SW 1271 (cell line): Measurements from ENCODE around the gene SERPINB3.
"Not testable (repeated sequence)": the region's sequence is repeated elsewhere in the genome, so short reads cannot be mapped to it uniquely, and the experiment has no call there.

Experiments
- DNase-seq, 2 experiments: peaks; one replicate each; lab custom pipeline; 2025; lab: John Stamatoyannopoulos, UW

Gene SERPINB3

DNA sequence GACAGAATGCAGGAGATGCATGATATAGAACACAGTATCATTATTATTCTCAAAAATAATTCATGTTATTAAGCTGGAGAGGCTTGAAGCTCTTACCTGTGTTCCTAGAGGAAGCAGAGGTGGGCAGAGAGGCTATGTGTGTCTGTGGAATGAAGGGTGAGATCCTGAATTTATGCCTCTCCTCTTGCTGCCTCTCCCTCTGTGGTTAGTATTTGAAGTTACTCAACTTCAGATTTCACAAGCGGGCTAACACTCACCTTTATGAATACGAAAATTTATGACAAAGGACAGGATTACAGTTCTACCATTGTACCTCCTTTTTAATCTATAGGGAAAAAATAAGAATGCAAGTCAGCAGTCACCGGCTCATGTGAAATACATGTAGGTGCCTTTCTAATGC is at the start of gene SERPINB3:
Gene SERPINB3, minus strand, starts transcription at position 144 of the 400 bp plus-strand sequence. CDS start 677 bp downstream, outside the sequence.
- DNase-seq, result not testable (repeated sequence)

DNA sequence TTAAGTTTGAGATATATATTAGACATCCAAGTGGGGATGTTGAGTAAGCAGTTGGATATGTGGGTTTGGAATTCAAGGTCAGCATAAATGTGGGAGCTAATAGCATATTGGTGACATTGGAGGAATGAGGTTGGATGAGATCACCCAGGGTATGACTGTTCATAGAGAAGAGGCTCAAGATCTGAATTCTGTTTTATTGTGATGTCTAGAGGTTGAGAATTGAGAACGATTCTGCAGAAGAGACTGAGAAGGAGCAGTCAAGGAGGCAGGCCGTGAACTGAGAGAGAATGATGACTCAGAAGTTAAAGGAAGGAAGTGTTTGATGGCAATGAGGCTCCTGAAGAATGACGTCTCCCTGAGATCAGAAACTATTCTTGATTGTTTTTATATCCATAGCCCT is 47.0 kb upstream of the SERPINB3 start:
- no peak for DNase-seq

DNA sequence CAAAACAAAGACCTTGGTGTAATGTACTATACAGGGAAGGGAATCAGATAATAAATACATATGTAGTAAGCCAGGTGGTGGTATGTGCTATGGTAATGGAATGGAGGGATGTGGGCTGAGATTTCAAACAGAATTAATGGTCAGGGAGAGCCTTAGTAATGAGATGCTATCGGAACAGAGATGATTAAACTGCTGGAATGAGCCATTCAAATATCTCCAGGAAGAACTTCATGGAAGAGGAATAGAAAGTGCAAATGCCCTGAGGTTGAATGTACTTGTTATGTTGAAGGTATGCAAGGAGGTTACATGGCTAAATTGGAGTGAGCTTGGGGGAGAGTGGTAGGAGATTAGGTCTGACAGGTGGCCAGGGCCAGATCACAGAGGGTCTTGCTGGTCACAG is 46.1 kb upstream of the SERPINB3 start:
- DNase-seq, result no peak

DNA sequence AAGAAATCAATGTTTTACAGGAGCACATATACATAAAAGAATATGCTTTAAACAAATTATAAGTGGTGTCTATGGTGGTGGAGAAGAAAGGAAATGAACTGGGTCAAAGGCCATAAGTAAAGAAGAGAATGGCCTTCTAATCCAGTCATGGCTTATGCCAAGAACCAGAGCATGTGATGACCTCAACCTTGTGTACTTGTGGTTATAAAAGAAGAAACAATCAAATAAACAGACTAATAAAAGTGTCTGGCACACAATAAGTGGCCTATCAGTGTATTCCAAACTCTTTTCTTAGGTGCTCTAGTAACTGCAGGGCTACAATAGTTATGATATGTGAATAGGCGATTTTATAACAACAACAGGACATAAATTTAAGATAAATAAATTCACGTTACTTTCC is 43.7 kb upstream of the SERPINB3 start:
- DNase-seq, result no peak

DNA sequence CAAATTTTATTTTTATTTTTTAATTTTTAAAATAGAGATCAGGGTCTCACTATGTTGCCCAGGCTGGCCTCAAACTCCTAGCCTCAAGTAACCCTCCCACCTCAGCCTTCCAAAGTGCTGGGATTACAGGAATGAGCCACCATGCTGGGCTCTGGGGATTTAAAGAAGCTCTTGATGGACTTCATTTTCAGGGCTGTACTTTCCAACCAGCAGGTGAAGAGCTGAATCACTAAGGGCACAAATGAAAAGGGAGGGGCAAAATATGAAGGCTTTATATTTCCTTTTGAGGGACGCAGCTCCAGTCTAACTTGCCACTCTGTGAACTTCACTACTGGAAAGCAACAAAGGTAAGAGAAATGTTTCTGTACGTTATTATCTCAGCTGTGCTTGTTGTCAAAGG is 41.0 kb upstream of the SERPINB3 start, which contains the start of gene SERPINB11:
Gene SERPINB11, plus strand, starts transcription at position 301 of the 400 bp plus-strand sequence. CDS start 7,234 bp downstream, outside the sequence.
- no peak for DNase-seq

DNA sequence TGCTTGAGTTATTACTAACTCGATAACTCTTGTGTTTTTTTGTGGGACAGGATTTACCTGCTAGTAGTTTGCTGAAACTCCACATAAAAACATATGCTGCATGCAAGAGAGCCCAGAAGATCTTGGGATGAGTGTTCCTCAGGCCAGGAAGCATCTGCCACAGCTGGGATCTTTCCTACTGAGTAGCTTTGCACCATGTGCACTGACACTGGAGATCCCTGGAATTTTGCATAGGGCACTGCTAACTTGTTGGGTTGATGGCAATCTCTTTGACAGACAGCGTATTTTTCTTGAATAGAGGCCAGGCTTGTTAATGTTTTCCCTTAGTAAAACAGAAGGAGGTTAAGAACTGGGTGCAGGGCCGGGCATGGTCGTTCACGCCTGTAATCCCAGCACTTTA is 40.3 kb upstream of the SERPINB3 start:
- no peak for DNase-seq

DNA sequence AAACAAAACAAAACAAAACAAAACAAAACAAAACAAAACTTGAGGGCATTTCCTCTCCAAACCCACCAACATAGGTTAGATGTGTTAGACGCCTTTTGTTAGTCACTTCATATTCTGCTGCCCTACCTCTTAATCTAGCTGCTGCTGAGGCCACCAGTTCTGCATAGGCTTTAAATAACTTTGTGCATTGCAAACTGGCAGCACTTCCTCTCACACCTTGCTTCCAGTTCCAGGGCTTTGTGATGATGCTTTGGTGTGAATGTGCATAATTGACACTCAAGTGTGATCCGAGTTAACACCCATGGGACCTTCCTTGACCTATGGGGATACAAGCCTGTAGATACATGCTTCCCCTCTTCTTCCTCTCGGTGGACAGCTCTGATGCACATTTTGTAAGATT is 38.8 kb upstream of the SERPINB3 start:
- DNase-seq, result no peak

DNA sequence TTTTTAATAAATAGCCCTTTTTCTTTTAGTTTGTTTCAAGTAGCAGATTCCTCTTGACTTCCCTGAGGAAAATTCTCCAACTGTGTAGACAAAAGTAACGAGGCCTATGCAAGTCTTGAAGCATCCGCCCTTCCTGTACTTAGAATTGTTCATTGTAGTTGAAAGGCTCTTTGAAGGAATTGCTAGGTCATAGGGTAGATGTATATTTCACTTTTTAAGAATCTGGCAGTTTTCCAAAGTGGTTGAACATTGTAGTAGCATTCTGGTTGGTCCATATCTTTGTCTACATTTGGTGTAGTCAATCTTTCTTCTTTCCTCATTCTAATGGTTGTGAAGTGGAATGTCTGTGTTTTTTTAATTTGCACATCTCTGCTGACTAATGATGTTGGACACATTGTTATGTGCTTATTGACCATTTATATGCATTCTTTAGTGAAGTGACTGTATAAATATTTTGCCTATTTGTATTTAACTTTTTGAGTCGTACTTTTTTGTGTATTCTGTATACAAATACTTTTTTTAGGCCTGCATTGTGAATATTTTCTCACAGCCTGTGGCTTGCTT is 35.5 kb upstream of the SERPINB3 start:
- no peak for DNase-seq

DNA sequence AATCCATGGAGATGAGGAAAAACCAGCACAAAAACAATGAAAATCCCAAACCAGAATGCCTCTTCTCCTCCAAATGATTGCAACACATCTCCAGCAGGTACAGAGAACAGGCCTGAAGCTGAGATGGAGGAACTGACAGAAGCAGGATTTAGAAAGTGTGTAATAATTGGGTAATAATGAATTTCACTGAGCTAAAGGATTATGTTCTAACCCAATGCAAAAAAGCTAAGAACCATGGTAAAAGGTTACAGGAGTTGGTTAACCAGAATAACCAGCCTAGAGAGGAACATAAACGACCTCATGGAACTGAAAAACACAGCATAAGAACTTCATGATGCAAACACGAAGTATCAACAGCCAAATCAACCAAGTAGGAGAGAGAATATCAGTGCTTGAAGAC is 27.4 kb upstream of the SERPINB3 start:
- DNase-seq, result no peak

DNA sequence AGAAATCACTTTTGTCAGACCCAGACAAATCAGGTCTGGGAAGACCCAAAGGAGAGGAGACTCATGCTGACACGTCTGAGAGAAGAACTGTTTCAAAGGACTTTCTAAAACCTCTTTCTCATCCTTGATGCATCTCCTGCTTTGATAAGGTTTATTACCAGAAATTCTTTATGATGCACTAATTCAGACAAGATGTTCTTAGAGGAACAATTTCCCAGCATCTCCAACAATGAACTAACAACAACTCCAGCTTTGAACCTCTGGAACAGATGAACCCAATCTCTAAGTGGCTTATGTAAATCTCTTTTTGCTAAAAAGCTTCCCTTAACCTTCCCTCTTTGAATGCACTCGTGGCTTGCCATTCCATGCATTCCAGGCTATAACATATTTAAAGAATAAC is 25.2 kb upstream of the SERPINB3 start:
- no peak for DNase-seq

DNA sequence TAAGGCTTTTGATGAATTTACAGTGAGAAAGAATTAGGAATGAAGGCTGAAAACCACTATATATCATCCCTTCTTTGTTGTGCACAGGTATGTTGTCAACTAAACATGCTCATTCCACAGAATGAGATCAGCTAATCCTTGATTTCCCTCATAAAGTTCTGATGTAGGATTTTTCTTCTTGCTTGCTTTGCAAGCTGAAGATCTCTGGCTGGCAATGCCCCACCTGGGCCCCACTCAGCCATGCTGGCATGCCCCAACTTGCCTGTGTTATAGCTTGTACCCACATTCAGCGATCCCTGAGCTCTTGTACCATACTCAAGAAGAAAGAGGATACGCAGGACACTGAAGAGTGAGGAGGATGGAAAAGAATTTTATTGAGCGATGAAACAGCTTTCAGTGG is 23.0 kb upstream of the SERPINB3 start:
- DNase-seq, result no peak

DNA sequence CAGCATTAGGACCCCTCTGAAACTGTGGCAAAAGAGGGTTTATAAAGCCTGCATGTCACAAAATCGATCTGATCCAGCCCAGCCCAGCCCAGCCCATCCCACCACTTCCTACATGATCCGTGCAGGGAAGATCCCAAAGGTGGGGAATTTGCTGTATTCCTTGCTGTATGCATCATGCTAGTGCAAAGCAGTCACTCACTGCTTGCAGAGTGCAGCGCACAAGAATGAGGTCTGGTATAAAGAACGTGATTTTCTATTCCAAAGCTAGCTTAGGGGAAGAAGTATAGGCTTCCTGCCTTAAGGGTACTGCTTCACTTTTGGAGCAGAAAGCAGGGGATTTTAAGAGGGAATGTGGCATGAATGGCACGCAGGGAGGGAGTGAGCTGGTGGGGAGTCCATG is 22.2 kb upstream of the SERPINB3 start:
- no peak for DNase-seq

DNA sequence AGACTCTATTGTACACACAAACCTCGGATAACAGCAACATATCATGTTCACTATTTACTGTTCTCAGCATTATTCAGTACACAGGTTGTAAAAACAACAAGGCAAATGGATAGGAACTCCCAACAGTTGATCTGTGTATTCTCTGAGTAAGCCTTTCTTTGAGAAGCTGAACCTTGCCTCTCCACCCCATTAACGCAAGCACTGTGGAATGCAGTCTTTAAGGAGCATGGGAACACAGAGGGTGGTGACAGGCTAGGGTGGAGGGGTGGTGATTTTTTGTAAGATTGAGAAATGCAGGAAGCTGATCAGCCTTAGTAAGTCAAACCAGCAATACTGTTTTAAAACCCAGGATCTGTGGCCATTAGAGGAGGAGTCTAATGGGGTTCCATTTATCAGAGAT is 21.5 kb upstream of the SERPINB3 start:
- DNase-seq, result no peak

DNA sequence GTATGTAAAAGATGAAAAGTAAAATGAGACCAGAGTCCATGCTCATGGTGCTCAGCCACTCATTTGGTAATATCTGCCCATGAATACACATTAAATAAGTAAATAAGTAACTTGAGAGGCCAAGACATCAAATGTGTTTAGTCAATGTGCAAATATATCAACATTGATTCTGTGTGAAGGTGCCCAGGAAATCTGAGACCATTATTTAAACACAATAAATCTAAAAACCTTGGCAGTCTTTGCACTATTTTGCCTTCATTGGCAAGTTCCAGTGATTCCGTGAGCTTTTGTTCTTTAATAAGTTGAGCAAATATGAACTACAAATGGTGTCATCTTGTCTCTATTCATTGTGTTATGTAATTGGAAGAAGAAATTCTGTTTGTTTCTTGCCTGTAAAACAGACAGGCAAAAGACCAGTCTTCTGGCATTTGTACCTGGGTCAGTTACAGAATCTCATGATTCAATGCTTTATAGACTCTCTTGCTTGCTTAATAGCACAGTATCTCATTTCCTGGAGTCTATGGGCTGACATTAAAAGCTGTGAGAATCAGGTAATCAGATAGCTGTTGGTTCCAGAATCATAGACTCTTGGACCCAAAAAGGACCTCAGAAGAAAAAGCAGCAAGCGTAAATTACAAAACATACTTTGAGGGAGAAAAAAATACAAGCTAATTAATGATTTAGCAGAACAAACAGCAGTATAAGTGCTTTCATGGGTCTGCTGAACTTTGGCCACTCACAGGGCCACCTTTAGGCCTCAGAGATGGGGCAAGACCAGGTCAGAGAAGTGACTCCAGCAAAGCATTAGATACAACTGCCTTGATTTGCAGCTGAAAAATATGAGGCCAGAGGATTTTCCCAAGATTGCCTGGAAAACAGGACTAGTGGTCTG is 20.0 kb upstream of the SERPINB3 start:
- DNase-seq, result no peak

DNA sequence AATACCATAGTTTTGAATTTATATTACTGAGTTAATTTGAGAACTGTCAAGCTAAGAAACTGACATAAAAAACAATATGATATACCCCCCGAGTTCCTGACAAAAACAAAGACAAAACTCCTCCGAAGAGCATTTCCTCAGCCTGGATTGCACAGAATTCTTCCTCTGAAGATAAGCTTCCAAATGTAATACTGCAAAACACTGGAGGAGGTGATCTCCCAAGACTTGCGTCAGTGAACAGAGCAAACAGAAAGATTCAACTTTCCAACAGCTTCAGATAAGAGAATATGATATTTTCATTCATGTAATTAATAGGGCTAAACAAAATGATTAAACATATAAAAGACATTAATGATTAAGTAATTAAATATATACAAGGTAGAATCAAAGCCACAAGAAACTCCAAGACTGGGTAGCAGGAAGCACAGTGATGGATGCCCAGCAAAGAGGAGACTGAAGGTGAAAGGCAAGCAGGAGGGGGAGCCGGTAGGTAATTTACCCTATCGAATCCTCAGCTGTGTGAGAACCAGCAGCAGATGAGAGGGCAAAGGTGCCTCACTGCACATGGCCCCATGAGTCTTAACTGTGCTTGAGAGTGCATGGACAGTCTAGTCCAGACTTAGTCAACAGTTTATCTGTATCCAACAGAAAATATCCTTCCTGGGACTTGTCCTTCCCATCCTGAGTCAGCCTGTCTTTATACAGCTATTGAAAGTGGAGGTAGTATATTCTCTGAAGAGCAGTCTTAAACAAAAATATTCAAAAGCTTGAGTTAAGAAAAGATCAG is 18.3 kb upstream of the SERPINB3 start:
- no peak for DNase-seq

DNA sequence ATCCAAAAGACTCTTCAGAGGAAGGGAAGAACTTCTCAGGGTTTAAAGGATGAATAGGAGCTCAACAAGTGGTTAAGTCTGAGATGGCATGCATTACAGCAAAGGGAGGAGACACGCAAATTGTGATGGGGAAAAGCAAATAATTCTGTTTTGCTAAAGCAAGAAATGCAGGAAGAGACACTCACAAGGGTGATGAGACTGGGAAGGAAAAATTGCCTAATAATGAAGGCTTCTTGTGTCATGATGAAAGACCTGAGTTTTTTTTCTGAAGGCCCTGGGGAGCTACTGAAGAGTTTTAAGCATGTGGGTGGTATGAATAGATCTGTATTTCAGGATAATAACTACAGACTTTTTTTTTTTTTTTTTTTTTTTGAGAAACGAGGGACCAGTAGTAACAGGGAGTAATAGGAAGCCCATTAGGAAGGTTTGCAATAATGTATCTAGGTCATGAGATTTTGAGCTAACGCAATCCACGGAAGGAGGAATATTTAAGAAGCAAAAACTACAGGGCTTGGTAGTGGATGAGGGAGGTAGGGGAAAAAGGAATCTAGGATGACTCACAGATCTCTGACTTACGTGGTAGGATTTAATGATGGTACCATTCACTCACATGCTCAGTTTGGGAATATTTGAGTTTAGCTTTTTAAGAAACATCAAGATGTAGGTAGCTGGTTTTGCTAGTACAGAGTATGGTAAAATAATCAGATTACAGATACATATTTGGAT is 16.0 kb upstream of the SERPINB3 start:
- no peak for DNase-seq

DNA sequence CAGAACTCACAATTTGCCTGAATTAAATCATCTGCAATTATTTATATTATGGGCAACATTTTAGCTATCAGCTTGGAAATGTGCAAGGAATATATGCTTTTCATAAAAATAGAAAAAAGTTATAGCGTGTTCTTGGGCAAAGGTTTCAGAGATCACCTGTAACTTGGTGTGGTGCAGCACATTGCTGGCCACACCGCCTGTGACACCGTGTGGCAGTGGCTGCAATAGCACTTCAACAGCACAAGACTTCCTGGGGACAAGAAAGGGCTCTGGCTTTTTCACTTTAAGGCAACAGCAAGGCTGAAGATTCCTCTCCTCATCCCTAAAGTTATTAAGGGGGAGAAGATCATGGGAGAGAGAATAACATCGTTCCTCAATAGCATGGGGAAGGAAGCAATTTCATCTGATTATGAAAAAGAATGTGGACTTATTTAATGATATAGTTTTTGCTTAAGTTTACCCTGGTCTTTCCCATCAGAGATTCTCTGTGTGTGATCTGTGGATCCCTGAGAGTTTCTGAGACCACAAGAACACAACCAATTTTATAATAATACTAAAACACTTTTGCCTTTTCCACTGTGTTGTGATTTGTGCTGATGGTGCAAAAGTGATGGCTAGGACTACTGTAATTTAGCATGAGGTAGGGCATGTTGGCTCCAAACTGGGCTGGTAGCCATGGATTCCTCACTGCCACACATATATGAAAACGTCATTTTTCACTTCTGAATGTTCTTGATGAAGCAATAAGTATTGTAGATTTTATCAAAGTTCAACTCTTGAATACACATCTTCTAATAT is 15.0 kb upstream of the SERPINB3 start:
- DNase-seq, result peak in 1 of 2 experiments; percentile 6

DNA sequence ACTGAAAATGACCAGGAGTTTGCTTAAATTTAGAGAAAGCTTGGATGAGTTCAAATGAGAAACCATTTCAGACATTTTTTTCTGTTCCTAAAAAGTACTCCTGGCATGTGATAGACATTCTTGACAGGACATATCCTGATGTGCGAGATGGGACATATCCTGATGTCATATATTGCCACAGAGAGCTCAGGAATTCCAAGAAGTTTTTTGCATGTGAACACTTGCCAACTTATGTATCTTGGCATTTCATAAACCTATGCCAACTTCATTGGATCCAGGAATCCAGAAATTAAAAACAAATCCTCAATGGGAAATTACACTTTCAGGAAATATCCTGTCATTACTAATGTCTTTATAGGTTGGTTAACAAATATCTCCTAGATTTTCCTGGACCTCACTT is 2.9 kb upstream of the SERPINB3 start:
- no peak for DNase-seq

DNA sequence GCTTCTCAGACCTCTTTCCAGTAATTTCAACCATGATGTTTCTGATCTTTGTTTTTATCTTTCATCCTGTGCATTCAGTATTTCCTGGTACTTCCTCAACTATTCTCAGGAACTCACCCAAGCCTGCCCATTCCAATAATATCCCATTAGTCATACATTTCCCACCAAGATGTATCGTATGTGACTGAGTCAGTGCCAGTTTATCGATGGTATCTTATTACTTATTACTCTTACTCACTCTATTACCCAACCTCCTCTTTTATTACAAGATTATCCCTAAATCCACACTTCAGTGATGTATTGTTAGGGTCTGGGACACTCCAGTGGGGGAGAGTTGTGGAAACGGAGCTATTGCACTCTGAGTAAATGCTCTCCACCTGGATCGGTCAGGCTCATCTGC is 2.8 kb downstream of the SERPINB3 start:
- DNase-seq, result not testable (repeated sequence)

DNA sequence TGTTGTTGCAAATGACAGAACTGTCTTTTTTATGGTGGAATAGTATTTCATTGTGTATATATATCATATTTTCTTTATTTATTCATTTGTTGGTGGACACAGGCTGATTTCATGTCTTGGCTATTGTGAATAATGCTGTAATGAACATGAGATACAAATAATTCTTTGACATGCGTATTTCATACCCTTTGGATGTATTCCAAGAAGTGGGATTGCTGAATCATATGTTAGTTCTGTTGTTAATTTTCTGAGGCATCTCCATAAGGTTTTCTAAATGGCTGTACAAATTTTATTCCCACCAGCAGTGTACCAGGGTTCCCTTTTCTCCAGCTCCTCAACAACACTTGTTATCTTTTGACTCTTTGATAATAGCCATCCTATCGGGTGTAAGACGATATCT is 11.4 kb downstream of the SERPINB3 start:
- DNase-seq, result not testable (repeated sequence)

DNA sequence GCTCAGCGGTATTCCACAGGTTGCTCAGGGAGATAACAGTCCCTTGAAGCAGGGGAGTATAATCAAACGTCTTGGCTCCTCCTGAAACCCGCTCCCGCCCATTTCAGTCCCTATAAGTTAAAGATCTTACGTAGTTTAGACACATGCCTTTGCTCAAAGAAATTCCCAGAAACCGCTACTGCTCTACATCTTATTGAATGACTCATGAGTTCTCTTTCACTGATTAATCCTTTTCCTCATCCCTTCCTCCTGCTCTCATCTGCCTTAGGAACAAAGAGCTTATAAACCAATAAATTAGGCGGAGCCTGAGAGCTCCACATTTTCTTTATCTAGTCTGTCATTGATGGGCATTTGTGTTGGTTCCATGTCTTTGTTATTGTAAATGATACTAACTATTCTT is 13.5 kb downstream of the SERPINB3 start:
- DNase-seq, result no peak
